OCI-LY1 (cell line): Measurements from ENCODE around the gene POLR3GL.

Source experiments
- EZH2 ChIP-seq: fragments of 200-600 bp; sonication (generic), shearing (Covaris generic); IDR thresholded peaks from 2 replicates; pipeline ENCODE4 v1.8.0; 2017; ENCODE audit warnings: borderline replicate concordance, mixed run types, mild to moderate bottlenecking, antibody characterized with exemption, low read length, moderate library complexity, mixed read lengths
- TF ChIP-seq, protein P1 (sequence below): fragments of 200-600 bp; sonication (generic), shearing (Covaris generic); IDR thresholded peaks from 2 replicates; pipeline ENCODE4 v1.5.1; 2017; ENCODE audit warnings: mild to moderate bottlenecking, antibody characterized with exemption, low read length, moderate library complexity, mixed read lengths

DNA sequence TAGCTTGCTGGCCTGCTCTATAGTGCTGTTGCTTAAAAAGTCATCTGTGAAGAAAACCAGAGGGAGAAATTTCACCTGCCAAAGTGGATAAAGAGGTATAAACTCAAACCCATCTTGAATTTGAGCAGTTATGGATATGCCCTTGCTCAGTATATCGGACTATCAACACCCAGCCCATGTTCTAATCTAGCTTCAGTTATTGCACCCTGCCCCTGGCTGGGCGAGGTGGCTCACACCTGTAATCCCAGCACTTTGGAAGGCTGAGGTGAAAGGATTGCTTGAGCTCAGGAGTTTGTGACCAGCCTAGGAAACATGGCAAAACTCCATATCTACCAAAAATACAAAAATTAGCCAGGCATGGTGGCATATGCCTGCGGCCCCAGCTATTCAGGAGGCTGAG, 20.0 kb upstream of the POLR3GL start:
- TF ChIP-seq, protein P1, sequence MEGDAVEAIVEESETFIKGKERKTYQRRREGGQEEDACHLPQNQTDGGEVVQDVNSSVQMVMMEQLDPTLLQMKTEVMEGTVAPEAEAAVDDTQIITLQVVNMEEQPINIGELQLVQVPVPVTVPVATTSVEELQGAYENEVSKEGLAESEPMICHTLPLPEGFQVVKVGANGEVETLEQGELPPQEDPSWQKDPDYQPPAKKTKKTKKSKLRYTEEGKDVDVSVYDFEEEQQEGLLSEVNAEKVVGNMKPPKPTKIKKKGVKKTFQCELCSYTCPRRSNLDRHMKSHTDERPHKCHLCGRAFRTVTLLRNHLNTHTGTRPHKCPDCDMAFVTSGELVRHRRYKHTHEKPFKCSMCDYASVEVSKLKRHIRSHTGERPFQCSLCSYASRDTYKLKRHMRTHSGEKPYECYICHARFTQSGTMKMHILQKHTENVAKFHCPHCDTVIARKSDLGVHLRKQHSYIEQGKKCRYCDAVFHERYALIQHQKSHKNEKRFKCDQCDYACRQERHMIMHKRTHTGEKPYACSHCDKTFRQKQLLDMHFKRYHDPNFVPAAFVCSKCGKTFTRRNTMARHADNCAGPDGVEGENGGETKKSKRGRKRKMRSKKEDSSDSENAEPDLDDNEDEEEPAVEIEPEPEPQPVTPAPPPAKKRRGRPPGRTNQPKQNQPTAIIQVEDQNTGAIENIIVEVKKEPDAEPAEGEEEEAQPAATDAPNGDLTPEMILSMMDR = no peak
- TF ChIP-seq EZH2 = no peak
